OCI-M2 (cell line): Measurements from ENCODE around the gene MEF2A.

ENCODE experiments used
- DNase-seq: peaks from one replicate; lab custom pipeline; 2025; ENCODE audit not compliant: unreplicated experiment; lab: John Stamatoyannopoulos, UW

MEF2A gene

GRCh38 chr15:99604865-99605264, 39.1 kb downstream of the MEF2A start:
- no peak for DNase-seq

- no peak for DNase-seq
Measured at GRCh38 chr15:99605490-99605931, 39.7 kb downstream of the MEF2A start.

GRCh38 chr15:99605990-99606389, 40.2 kb downstream of the MEF2A start:
- no peak for DNase-seq

GRCh38 chr15:99606646-99607045, 40.9 kb downstream of the MEF2A start:
- DNase-seq = no peak

DNA sequence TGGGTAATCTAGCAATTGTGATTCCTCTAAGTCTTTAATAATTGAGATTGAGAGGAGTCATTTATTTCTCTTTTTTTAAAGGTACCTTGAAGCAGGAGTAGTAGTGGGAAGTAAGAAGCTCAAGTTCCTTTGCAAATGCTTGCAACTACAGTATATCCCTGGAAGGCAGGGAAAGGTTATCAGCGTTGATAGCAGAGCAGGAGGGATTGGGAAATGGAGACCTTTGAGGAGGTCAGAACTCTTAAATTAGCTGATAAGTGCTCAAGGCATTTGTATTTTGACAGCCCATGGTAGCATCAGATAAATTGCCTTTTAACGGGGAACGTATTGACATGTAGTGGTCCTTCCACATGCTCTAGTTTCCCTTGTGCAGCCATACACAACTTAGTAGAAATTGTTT, 47.7 kb downstream of the MEF2A start:
- DNase-seq = no peak

- no peak for DNase-seq
Measured at GRCh38 chr15:99613887-99614647, 48.3 kb downstream of the MEF2A start.

GRCh38 chr15:99614749-99615288, 49.0 kb downstream of the MEF2A start:
- peak; percentile 19 for DNase-seq

DNA sequence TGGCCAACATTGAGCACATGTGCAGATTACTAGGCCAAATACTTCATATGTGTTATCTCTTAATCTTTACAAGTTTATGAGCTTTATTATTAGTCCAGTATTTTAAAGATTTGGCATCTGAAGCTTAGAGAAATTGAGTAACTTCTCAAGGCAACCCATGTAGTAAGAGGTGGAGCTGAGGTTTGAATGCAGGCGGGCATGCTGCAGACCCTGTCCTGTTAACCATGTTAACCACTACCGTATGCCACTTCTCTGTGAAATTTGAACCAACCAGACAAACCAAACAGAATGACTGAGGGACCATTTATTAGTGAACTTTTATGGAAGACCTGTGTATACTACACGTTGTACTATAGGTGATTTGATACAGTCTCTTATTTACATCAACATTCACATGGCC, 49.7 kb downstream of the MEF2A start:
- no peak for DNase-seq

- DNase-seq = no peak
Measured at GRCh38 chr15:99616129-99616528, 50.3 kb downstream of the MEF2A start.

- DNase-seq = no peak
Measured at GRCh38 chr15:99616773-99617342, 51.1 kb downstream of the MEF2A start.

GRCh38 chr15:99618941-99619411, 53.2 kb downstream of the MEF2A start:
- no peak for DNase-seq

DNA sequence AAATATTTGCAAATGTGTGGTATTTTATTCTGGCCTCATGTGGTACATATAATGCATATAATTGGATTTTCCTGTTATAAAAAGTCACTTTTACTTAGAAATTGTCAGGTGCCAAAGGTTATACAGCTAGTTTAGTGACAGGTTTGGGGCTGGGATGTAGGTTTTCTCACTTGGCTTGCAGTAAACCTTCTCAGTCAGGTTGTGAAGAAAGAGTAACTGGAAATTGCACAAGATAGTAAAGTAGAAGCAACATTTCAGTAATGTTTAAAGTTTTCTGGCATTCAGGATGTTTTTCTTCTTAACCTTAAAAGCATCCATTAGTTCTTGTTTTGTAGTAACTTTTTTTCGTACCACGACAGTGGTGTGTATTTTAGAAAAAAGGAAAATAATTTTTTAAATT, 53.9 kb downstream of the MEF2A start:
- DNase-seq = no peak

GRCh38 chr15:99620178-99620577, 54.4 kb downstream of the MEF2A start:
- no peak for DNase-seq

- DNase-seq = no peak
Measured at GRCh38 chr15:99621767-99622166, 56.0 kb downstream of the MEF2A start.

- DNase-seq = no peak
Measured at GRCh38 chr15:99628374-99629001, 62.7 kb downstream of the MEF2A start.

GRCh38 chr15:99630607-99631131, 64.9 kb downstream of the MEF2A start:
- DNase-seq = no peak

DNA sequence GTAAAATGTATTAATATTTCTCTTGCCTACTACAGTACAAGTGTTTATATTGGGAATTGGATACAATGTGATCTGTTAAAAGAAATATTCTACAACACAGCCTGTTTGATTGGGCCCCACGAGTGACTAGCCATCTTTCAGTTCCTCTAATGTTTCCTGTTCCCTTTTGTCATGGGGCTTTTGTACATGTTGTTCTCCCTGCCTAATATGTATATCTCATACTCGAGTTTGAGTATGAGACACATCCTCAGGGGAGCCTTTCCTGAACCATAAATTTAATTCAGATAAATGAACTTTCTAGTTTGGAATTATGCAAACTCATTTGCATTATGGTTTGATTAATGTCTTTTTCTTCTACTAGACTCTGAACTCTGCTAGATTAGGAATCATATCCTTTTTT, 65.5 kb downstream of the MEF2A start:
- no peak for DNase-seq

GRCh38 chr15:99632521-99632920, 66.7 kb downstream of the MEF2A start:
- no peak for DNase-seq

DNA sequence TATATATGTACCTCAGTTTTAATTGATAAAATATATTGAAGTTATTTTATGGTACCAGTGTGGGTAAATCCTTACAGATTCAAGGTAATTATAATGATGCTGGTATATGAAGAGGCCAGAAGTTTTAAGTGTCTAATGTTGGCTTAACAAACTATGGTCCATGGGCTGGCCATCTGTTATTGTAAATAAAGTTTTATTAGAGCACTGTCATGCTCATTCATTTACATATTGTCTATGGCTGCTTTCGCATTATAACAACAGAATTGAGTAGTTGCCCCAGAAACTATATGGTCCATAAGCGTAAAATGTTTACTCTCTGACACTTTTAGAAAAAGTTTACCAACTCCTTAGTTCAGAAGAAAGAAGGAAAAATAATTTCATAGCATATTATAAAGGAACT, 67.9 kb downstream of the MEF2A start:
- no peak for DNase-seq

DNA sequence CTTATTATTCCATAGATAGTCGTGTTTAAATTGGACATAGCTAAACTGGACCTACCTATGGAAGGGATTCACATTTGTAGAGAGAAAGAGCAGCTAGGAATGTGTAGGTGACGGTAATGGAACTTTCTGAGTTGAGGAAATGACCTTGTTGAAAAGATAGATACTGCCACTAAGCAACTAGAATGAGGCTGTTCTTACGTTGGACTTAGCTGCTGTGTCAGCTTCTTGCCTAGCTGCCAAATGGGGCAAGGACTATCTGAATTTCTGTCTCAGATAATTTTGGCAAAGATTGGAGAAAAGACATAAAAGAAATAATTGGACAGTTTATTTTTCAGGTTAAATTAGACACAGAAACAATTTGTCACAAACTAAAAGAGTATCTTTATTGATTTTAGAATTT, 68.8 kb downstream of the MEF2A start:
- no peak for DNase-seq

DNA sequence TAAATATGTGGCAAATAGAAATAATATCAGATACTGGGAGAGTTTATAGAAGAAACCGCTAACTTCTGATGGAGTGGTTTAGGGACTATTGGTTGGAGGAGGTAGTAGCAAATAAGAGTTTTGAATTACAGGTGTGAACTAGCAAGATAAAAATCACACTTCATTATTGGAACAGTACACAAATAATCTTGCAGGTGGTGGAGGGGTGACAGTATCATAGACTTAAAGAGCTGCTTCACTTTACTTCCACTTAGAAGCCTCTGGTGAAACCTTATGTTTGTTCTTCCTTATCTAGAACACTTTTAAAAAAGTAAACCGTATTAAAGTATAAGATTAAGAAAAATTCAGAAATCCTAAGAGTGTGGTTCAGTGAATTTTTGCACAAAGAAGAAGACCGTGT, 69.4 kb downstream of the MEF2A start:
- DNase-seq = no peak

DNA sequence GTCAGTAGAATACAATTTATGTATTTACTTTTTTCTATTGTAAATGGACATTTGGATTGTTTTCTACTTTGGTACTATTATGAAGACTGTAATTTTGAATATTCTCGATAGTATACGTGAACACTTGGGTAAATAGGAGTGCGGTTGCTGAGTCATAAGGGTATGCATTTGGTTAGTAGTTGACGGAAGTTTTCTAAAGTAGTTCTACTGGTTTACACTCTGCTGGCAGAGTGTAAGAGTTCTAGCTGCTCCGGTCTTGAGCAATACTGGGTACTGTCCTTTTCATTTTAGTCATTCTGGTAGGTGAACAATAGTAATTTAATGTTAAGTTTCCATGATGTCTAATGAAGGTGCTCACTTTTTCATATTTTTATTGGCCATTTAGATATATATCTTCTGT, 70.0 kb downstream of the MEF2A start:
- no peak for DNase-seq
